GM20000 (cell line): ENCODE results near the gene USPL1.

Source experiments
- DNase-seq: peaks from one replicate; pipeline ENCODE4 v3.0.0; 2012; ENCODE audit warnings: low spot score
- TF ChIP-seq, protein P1 (sequence below): IDR thresholded peaks from 2 replicates; pipeline ENCODE4 v1.5.1; 2012; ENCODE audit warnings: mild to moderate bottlenecking, control low read depth; ENCODE audit errors: extremely low read depth, missing control alignments

USPL1 gene

DNA sequence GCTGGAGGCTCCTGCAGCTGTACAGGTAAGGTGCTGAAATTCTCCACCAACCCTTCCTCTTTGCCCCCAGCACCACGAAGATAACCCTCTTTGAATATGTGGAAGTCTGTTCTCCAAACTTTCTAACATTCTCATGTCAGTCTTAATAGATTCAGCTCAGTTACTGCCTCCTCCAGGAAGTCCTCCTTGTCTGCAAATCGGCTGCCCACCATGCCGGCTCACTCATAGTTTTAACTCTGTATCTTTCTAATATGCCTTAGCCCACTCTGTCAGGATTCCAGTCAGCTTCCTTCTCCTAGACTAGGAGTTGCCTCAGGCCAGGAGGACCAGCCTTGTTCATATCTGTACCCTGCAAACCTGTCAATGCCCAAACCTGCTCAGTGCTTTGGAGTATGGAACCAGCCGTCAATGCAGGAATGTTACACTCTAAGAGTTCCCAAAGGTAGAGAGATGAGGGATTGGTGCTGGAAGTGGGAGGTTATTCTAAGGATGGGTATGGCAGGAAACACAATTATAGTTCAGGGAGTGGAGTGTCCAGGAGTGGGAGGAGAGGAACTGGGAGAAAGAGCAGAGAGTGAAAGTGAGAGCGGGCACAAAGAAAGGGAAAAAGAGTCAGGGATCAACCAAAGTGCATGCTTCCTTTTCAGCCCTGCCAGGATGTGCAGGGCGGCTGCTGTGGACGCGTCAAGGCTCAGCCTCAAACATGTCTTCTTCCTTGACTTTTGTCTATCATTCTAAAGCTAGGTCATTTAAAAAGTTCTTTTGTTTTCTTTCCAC lies 79.6 kb downstream of the USPL1 start:
- DNase-seq: no peak
- TF ChIP-seq, protein P1, sequence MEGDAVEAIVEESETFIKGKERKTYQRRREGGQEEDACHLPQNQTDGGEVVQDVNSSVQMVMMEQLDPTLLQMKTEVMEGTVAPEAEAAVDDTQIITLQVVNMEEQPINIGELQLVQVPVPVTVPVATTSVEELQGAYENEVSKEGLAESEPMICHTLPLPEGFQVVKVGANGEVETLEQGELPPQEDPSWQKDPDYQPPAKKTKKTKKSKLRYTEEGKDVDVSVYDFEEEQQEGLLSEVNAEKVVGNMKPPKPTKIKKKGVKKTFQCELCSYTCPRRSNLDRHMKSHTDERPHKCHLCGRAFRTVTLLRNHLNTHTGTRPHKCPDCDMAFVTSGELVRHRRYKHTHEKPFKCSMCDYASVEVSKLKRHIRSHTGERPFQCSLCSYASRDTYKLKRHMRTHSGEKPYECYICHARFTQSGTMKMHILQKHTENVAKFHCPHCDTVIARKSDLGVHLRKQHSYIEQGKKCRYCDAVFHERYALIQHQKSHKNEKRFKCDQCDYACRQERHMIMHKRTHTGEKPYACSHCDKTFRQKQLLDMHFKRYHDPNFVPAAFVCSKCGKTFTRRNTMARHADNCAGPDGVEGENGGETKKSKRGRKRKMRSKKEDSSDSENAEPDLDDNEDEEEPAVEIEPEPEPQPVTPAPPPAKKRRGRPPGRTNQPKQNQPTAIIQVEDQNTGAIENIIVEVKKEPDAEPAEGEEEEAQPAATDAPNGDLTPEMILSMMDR: no peak

DNA sequence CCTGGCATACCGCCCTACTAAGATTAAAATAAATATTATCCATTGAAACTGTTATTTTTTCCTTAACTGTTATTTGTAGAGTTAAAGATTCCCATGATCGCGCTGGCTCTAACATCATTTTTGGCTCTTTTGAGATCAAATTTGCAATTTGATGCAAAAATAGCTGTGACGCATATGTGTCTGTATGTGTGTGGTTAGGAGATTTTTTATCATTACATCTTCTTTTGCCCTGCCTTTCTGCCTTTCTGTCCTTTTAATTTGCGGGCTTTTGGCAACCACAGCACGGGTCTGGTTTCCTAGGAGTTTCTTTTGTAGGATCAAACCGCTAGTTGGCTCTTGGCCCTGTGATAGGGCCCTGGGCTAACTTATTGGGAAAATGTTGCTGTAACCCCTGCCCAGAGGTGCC lies 80.3 kb downstream of the USPL1 start:
- DNase-seq: no peak
- TF ChIP-seq, protein P1: no peak

DNA sequence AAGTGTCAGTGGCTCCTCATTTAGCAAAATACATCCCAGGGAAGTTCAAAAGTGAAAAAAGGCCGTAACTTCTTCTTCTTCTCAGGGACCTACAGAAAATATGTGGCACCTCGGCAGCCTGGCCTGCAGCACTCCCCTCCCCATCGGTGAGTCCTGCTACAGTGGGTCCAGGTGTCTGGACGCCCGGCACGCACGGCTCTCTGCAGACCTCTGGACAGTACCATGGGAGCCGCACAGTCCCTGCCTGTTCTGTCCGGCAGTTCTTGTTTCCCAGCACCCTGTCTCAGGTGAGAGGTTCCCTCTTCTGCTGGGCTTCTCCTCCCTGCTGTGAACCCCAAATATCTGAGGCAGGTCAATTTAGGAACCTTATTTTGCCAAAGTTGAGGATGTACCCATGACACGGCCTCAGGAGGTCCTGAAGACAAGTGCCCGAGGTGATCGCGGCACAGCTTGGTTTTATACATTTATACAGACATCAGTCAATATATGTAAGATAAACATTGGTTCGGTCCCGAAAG lies 80.8 kb downstream of the USPL1 start:
- TF ChIP-seq, protein P1: no peak
- no peak for DNase-seq

DNA sequence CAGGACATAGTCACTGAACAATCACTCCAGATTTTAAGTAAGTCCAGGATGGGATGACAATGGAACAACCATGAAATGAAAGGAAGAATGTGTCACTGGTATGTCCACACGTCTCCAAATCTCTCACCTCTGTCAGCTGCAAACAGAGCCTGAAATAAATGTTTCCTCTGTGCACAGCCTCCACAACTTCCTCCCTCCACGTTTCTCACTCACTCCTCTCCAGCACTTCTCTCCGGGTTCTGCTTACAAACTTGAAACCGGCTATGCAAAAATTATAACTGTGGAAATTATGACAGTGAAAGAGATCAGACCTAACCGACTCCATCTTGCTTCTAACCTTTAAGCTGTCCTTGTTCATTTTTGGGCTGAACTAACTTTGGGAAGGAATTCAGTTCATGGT lies 82.6 kb downstream of the USPL1 start:
- TF ChIP-seq, protein P1: no peak
- no peak for DNase-seq

DNA sequence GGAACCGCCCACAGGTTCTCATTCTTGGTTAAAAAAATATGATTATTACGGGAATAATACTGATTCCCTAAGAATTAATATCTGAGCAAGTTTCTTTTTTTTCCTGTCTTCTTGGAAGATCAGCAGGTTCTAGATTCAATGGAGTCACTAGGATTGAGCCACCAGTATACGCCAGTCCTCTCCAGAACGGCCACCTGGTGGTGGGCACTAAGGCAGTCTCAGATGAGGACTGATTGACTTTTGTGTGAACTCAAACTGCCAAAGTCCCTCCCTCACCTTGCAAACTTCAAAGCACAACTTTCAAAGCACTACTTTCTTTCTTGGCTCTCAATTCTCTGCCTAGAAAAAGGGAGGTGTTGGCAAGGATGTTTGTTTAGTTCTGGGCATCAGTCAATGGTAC lies 84.3 kb downstream of the USPL1 start:
- no peak for DNase-seq

DNA sequence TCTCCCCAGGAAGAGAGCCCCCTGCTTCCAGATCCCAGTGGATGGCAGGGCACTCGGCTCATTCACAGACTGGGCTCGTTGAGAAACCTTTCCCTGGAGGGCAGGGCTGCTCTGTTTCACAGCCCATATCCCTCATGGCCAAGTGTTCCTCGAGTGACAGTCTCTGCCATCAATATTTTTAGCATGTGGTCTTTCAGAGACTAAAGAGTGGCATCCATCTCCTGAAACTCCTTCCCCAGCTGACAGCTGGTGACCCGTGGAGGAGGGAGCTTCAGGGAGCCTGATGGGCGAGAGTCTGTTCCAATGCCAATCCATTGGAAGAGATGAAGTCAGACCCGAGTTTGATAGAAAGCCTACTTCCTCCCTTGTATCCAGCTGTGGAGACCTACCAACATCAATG lies 86.9 kb downstream of the USPL1 start:
- TF ChIP-seq, protein P1: no peak
- DNase-seq: no peak

More for the DNA sequence above, 84.3 kb downstream of the USPL1 start:
- TF ChIP-seq, protein P1: no peak

DNA sequence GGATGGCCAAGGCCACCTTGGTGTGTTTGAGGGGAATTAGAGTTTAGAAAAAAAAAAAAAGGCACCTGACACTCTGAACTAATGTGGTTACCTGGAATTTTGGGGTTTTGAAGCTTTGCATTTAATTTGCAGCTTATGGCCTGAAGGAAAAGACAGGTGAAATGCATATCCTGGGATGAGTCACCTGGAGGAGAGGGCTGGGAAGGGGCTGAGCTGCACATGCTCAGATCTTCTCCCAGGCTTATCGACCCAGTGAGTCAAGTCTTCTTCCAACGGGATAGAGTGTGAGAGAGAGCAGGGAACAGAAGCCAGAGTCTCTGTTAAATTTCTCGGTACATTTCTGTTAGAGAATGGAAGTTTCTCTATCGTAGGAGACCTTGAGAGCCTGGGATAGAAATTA lies 88.0 kb downstream of the USPL1 start:
- TF ChIP-seq, protein P1: no peak
- DNase-seq: no peak
